Activated CD4-positive, alpha-beta T cell treated with anti-CD3 and anti-CD28 coated beads, Interleukin-2, amount 50 U/mL, for 48 hours (primary cell): ENCODE measurements around the gene GNL1.
"Not testable (repeated sequence)": the region's sequence is repeated elsewhere in the genome, so short reads cannot be mapped to it uniquely, and the experiment has no call there.

ENCODE experiments used
- DNase-seq, 2 experiments: peaks; one replicate each; pipeline ENCODE4 v3.0.0-alpha.2; 2020

Gene GNL1

GRCh38 chr6:30565772-30566171 is 9.5 kb upstream of the GNL1 start:
- no peak for DNase-seq

- no peak for DNase-seq
Measured at GRCh38 chr6:30564114-30564513, 7.8 kb upstream of the GNL1 start.

DNA sequence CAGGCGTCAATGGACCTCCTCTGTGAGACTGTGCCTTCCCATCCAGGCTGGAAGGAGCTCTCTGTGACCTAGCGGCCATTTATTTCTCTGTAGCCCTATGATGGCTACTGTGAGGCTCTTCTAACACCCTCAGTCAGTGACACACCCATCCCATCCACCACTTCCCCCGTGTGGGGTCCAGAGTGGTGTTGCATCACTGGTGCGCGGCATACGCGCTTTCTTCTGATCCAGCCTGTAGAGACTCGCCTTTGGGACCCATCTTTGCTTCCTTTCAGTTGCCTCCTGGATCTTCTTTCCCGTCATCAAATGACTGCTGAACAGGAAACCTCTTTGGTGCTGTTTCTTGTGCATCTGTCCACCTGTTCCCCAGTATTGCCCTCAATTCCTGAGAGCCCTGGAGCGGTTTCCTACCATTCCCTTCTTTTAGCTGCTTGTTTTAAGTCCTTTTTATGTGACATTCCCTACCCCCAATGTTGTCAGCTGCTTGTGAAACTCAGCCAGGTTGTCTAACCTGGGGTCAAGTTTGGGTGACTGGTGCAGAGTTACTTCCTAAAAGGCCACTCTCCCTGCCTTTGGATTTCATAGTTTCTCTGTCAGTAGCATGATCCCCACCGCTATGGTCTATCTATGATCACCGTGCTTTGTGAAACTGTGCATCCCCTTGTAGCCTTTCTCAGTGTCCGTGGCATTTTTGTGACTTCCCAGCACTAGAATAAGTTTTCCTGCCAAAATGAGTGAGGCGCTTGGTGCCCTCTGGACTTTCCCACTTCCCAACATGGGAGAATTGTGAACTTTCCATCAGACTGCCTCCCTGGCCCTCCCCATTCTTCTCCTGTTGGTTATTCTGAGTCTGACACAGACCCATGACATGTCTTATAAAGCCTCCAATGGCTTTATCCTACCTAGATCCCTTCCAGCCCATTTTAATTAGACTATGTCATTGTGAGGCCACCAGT is 6.5 kb upstream of the GNL1 start:
- no peak for DNase-seq

DNA sequence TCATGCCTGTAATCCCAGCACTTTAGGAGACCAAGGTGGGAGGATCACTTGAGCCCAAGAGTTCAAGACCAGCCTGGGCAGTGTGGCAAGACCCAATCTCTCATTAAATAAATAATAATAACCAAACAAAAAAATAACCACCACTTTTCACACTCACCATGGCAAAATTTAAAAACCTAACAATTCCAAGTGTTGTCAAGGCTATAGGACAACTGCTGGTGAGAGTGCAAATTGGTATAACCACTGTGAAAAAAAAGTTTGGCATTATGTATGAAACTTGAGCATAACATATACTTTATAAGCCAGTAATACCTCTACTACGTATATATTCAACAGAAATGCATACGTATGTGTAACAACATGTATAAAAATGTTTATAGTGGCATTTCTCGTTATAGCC is 4.6 kb upstream of the GNL1 start:
- no peak for DNase-seq

GRCh38 chr6:30557683-30557981 is 1.3 kb upstream of the GNL1 start:
- no peak for DNase-seq

DNA sequence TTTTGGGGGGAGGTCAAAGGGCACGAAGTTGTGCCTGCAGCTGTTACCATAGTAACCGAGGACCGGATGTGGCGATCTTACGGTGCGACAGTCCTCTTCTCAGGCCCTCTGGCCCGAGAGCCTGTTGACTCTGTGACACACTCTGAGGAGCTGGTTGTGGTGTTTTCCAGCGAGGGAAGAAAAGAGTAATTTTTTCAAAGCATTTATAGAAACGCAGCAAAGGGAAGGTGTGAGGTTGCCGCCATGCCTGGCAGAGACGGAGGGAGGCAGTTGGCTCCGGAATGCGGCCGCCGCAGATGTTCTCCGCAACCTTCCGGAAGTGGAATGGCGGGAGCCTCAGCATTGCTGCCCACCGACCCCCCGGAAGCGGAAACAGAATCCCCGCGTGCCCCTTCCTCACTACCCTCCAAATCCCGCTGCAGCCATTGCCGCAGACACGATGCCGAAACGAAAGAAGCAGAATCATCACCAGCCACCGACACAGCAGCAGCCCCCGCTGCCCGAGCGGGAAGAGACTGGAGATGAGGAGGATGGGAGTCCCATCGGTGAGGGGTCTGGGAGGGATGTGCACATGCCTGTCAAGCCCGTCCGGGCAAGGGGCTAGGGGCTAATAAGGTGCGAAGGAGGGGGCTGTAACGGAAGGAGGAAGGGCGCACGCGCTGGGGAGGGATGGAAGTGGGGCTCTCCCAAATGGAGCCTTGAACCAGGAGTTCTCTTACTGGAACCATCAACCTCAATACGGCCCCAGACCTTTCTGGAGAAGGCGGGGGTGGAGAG is 805 bp upstream of the GNL1 start, which contains the start of gene PRR3:
Gene PRR3 (plus strand): TSS at position 390 of the 777 bp plus-strand sequence. CDS start 50 bp downstream, at position 440.
- DNase-seq = peak; percentile 89 to 93

GRCh38 chr6:30555816-30556065 is 548 bp downstream of the GNL1 start:
- no peak for DNase-seq

- no peak for DNase-seq
Measured at GRCh38 chr6:30554962-30555815, 1.1 kb downstream of the GNL1 start.

DNA sequence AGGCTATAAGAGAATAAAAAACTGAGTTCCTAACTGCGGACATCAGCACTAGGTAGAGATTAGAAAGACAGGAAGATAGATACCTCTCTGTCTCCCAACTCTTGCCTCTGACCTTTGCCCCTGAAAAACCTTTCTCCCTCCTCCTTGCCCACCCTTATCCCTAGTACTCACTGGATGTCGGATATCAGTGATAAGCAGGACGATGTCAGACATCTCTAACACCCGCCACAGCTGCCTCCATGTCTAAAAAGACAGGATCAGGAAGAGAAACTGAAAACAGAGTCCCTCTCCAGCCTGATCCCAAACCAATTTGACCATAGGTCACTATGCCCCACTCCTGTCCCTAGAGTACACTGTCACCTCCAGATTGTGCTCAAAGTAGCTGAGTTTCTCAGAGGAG is 1.9 kb downstream of the GNL1 start:
- no peak for DNase-seq

GRCh38 chr6:30548375-30548774 is 7.9 kb downstream of the GNL1 start:
- no peak for DNase-seq

GRCh38 chr6:30547454-30547853 is 8.8 kb downstream of the GNL1 start:
- no peak for DNase-seq

DNA sequence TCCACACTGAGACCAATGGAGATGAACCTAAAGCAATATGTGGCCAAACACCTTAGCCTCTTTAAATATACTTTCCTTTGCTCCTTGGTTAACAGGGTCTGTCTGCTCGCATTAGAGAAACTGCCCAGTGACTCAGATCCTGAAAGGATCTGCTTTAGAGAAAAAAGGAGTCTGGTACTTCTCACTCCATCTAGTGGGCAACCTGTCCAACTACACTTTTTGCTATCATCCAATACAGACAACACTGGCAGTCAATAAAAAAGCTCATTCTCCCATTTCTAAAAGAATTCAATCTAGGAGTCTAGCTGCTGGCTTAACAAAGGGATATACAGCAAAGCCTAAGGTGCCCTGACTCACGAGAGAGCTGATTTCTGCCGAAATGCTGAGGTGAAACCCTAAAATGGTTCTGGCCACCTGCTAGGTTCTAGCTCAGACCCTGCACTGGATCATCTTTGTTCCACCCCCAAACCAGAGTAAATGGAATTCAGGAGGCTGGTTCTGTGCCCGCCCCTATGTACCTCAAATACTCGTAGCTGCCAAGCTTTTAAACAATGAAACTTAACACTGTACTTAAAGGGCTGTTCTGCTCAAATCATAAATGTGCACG is 11.5 kb downstream of the GNL1 start:
- no peak for DNase-seq

GRCh38 chr6:30543821-30544220 is 12.5 kb downstream of the GNL1 start:
- no peak for DNase-seq

DNA sequence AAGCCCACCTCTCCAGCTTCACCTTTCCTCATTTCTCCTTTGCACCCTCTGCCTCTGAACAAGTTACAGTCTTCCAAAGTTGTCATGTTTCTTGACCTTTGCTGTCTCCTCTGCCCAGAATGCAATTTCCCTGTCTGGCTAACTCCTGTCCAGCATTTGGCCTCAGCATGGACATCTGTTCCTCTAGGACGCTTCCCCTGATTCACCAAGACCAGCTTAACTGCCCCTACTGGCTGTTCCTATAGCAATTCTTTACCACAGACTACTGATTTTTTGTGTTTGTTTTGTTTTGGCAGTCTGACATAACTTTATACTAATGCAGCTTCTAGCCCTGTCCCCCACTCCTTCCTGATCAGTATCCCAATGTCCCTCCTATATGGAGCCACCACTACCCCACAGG is 13.4 kb downstream of the GNL1 start:
- DNase-seq = no peak

GRCh38 chr6:30542404-30542725 is 13.9 kb downstream of the GNL1 start:
- no peak for DNase-seq

GRCh38 chr6:30541515-30542403 is 14.5 kb downstream of the GNL1 start:
- DNase-seq = peak; percentile 80 to 83

DNA sequence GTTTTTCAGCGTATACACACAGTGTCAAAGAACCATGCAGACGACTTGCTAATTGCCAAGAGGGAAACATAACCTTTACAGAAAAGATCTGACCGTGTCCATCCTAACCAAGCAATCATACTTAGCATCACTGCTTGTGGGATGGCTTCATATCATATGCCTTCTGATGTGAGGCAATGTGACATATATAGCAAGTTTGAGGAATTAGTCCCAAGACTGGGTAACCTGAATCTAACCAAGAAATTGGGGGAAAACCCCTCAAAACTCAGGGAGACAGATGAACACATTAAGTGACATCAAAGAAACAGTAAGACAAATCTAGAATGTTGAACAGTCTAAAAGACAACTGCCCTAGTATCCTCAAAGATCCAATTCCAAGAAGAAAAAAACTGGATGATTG is 18.4 kb downstream of the GNL1 start:
- DNase-seq = no peak

DNA sequence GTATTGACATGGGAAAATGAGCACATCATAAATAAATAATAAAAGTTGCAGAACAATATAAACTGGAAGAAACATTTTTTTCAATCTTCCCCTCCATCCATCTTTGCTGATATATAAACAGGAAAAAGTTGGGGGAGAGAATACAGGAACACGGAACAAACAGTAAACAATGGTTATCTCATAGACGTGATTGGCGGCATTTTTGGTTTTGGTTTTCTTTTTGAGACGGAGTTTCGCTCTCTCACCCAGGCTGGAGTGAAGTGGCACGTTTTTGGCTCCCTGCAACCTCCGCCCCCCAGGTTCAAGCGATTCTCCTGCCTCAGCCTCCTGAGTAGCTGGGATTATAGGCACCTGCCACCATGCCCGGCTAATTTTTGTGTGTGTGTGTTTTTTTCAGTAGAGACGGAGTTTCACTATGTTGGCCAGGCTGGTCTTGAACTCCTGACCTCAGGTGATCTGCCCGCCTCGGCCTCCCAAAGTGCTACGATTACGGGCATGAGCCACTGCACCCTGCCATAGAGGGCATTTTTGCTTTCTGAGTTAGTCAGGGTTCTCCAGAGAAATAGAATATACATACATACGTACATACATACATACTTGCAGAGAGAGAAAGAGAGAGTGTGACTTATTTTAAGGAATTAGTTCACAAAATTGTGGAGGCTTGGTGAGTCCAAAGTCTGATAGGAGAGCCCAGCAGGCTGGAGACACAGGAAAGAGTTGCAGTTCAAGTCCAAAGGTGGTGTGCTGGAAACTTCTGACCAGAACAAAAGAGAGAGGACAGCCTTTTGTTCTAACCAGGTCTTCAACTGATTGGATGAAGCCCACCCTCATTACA is 22.6 kb downstream of the GNL1 start:
- no peak for DNase-seq

DNA sequence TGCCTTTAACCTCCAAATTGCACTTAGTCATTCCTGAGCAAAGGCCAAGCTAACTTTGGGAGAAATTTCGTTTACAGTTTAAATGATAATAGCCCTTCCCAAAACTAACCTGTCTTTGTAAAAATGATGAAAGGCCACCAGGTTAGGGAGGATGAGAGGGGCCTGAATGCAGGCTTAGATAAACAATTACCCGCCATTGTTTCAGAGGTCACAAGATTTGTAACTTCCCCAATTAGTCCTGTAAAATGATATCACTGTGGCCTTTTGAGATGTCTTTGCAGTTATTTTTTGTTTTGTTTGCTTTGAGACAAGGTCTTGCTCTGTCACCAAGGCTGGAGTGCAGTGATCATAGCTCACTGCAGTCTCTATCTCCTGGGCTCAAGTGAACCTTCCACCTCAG is 26.3 kb downstream of the GNL1 start:
- DNase-seq = no peak

- peak; percentile 59 to 73 for DNase-seq
Measured at GRCh38 chr6:30529349-30529875, 26.9 kb downstream of the GNL1 start.

- DNase-seq = not testable (repeated sequence)
Measured at GRCh38 chr6:30526444-30526843, 29.8 kb downstream of the GNL1 start.
